HepG2 (cell line): ENCODE measurements around the gene SMIM24. TPM values are rescaled to one million over a fixed set of nuclear protein-coding genes. Genes with fewer than 3 reads are reported as not detected.

Experiments
- ATAC-seq: fragments of 200-7000 bp; cut with Tn5 transposase; 3 replicates; pipeline ENCODE4 v1.9.1; 2020; ENCODE audit warnings: mild to moderate bottlenecking, moderate library complexity
- BruUV-seq: library from RNA; stranded (reverse); fragments of 400-500 nt; replicated peaks from 2 replicates; lab custom pipeline; 2021; lab: Mats Ljungman, UMichigan
- CTCF ChIA-PET: fragments of 300-600 bp; formaldehyde crosslinking; extraction: SDS; loops from one replicate; lab custom pipeline; 2021; ENCODE audit warnings: low total read pairs, inconsistent platforms, low intra/inter-chr PET ratio; lab: Yijun Ruan, JAX
- POLR2A ChIA-PET: fragments of 350-600 bp; sonication (Branson Sonifier 250); formaldehyde crosslinking; loops from one replicate; lab custom pipeline; 2020; ENCODE audit warnings: antibody characterized with exemption, inconsistent platforms; lab: Yijun Ruan, JAX
- DNase-seq: peaks from one replicate; pipeline ENCODE4 v3.0.0-alpha.2; 2015; ENCODE audit warnings: low spot score
- FAIRE-seq: peaks from 3 replicates; lab custom pipeline; 2011; peaks lifted over from hg19 to GRCh38; lab: Jason Lieb, UNC
- H2AFZ ChIP-seq: one replicate; pipeline ENCODE4 v1.6.1; 2011; ENCODE audit warnings: low read length, inconsistent platforms
- H3K27ac ChIP-seq: fragments of 300-600 bp; 3 replicates; pipeline ENCODE4 v1.8.0; 2011; ENCODE audit warnings: mixed run types, mild to moderate bottlenecking, mixed read lengths, low read length, inconsistent platforms; ENCODE audit not compliant: insufficient read depth; ENCODE audit errors: extremely low read length
- H3K27me3 ChIP-seq, 2 experiments: fragments of 200-600 bp in 1 of 2; 2 replicates in 1 of 2; 3 replicates in 1 of 2; pipeline versions ENCODE4 v1.6.0 to v1.8.0; 2011; ENCODE audit warnings: low read length in 2 of 2, mild to moderate bottlenecking in 2 of 2, moderate library complexity in 2 of 2, inconsistent platforms in 1 of 2; ENCODE audit not compliant: insufficient read depth in 2 of 2, control insufficient read depth in 1 of 2
- H3K36me3 ChIP-seq, 2 experiments: fragments of 200-600 bp in 1 of 2; replicated peaks in 1 of 2; 2 replicates in 1 of 2; 3 replicates in 1 of 2; pipeline versions ENCODE4 v1.5.1 to v1.8.0; 2011; ENCODE audit warnings: low read length in 2 of 2, inconsistent platforms in 1 of 2; ENCODE audit not compliant: insufficient read depth in 2 of 2, control insufficient read depth in 1 of 2
- H3K4me1 ChIP-seq: 2 replicates; pipeline ENCODE4 v1.5.1; 2012; ENCODE audit warnings: low read length, inconsistent platforms; ENCODE audit not compliant: insufficient read depth
- H3K4me2 ChIP-seq: 2 replicates; pipeline ENCODE4 v1.6.0; 2011; ENCODE audit warnings: low read depth, low read length, inconsistent platforms
- H3K4me3 ChIP-seq, 3 experiments: fragments of 200-600 bp in 1 of 3; sonication (generic), shearing (Covaris generic) in 1 of 3; replicated peaks in 1 of 3; 2 replicates each; pipeline ENCODE4 v1.5.1; 2011 to 2016; ENCODE audit warnings: low read length in 3 of 3, inconsistent platforms in 2 of 3, low read depth in 2 of 3, mild to moderate bottlenecking in 2 of 3, control low read depth in 1 of 3, mixed read lengths in 1 of 3; ENCODE audit not compliant: insufficient read depth in 1 of 3
- H3K79me2 ChIP-seq: one replicate; pipeline ENCODE4 v1.6.1; 2011; ENCODE audit warnings: low read length, inconsistent platforms; ENCODE audit not compliant: insufficient read depth
- H3K9ac ChIP-seq: 2 replicates; pipeline ENCODE4 v1.6.0; 2011; ENCODE audit warnings: mild to moderate bottlenecking, low read depth, low read length, inconsistent platforms; ENCODE audit not compliant: insufficient read depth
- H3K9me3 ChIP-seq: 2 replicates; pipeline ENCODE4 v1.5.1; 2012; ENCODE audit warnings: mild to moderate bottlenecking, low read length
- H4K20me1 ChIP-seq: 2 replicates; pipeline ENCODE4 v1.6.0; 2011; ENCODE audit warnings: inconsistent platforms, mild to moderate bottlenecking, low read length, moderate library complexity; ENCODE audit not compliant: insufficient read depth
- REPIN1 ChIP-seq: sonication (generic); formaldehyde crosslinking; IDR thresholded peaks from 2 replicates; pipeline ENCODE4 v1.8.0; 2022; ENCODE audit warnings: missing genetic modification reagents, low read depth, mild to moderate bottlenecking, borderline replicate concordance
- ZFP62 ChIP-seq: sonication (generic); formaldehyde crosslinking; IDR thresholded peaks from 2 replicates; pipeline ENCODE4 v1.4.0; 2020; ENCODE audit warnings: missing genetic modification reagents
- ZKSCAN8 ChIP-seq: IDR thresholded peaks from 2 replicates; pipeline ENCODE4 v1.6.1; 2016; ENCODE audit warnings: borderline replicate concordance, missing genetic modification reagents, missing compliant biosample characterization
- ZNF768 ChIP-seq: sonication (generic); formaldehyde crosslinking; IDR thresholded peaks from 2 replicates; pipeline ENCODE4 v1.4.0; 2020; ENCODE audit warnings: missing genetic modification reagents
- WGBS: methylation state at CpG from one replicate; pipeline ENCODE4 v1.1.6; 2017; ENCODE audit warnings: low lambda C conversion rate; 5-methylcytosine and 5-hydroxymethylcytosine counted together
- in situ Hi-C: cut with HindIII; loops from 2 replicates; pipeline ENCODE4 v1.10.0; 2017; ENCODE audit warnings: low pct_unique_long_range_greater_than_20kb; ENCODE audit not compliant: extremely low pct_ligation_motif_present
- intact Hi-C: fragments of 100-400 bp; cut with micrococcal nuclease; formaldehyde crosslinking; loops from one replicate; pipeline ENCODE4 v1.10.0; 2022; ENCODE audit not compliant: unreplicated experiment
- polyA plus RNA-seq, 8 experiments: library from polyadenylated mRNA; depleted of rRNA in 3 of 8; stranded (reverse) in 7 of 8; unstranded in 1 of 8; fragments of >200 nt; fragmentation: Illumina TruSeq in 4 of 8; extraction: Trizol in 4 of 8; gene quantifications; 2 replicates each; pipeline versions ENCODE4 v1.2.1 to v1.2.3, GENCODE V29; 2011 to 2016; ENCODE audit warnings: low read depth in 4 of 8, missing spikeins in 1 of 8, mixed read lengths in 1 of 8; ENCODE audit not compliant: insufficient read depth in 1 of 8
- total RNA-seq, 5 experiments: library from RNA; depleted of rRNA; stranded (reverse); fragments of >200 nt; fragmentation: Illumina TruSeq; extraction: Trizol; gene quantifications; 2 replicates each; pipeline ENCODE4 v1.2.3, GENCODE V29; 2016; ENCODE audit warnings: low read depth in 1 of 5

SMIM24 gene
- total and polyA plus RNA-seq, 2 of the 13 experiments (the other 11 are each of a cell fraction or from before 2014, with no cell fraction given), result 11.2 to 70.6 TPM

GRCh38 chr19:3455960-3456601 is 24.2 kb downstream of the SMIM24 start:
- Histone ChIP-seq H3K27ac (no peak overlapping the region), H4K20me1 (0 out of 2 replicates have a peak, but pooled peaks cover 2% of the 10 kb centered on the region), H3K27me3 (no peaks in the 10 kb centered on the region), H3K9me3 (no peaks in the 10 kb centered on the region), H3K4me1 (peaks cover 18% of the 10 kb centered on the region), H3K9ac (no peak overlapping the region), H3K4me3 (no peak overlapping the region), H3K36me3 (peaks cover 4 to 14% of the 10 kb centered on the region in 2 experiments; a peak in 3 of 5 replicates), H2AFZ (no peak overlapping the region), H3K79me2 (no peaks in the 10 kb centered on the region), H3K4me2 (no peak overlapping the region)
- POLR2A ChIA-PET, result no interaction called here
- intact Hi-C loops (no loop called here), in situ Hi-C loops (no loop called here)
- TF ChIP-seq ZFP62 (CRISPR knock-in tag) (no peak), ZNF768 (CRISPR knock-in tag) (peak; percentile 89)
- 90% methylated on average over 25 of the region's 37 CpGs for WGBS
- no TSS peak for BruUV-seq
- CTCF ChIA-PET, result no interaction called here
- DNase-seq (no peak), ATAC-seq (no peak), FAIRE-seq (no peak)

GRCh38 chr19:3455393-3455955 is 24.9 kb downstream of the SMIM24 start:
- intact Hi-C loops (no loop called here), in situ Hi-C loops (no loop called here)
- no peaks in the 10 kb centered on the region for H3K27me3 ChIP-seq
- FAIRE-seq (no peak), DNase-seq (no peak), ATAC-seq (no peak)
- BruUV-seq, result no TSS peak
- H3K4me3 ChIP-seq, result no peak overlapping the region
- H3K4me2 ChIP-seq, result no peak overlapping the region
- H3K4me1 ChIP-seq, result peaks cover 18% of the 10 kb centered on the region
- H3K36me3 ChIP-seq, result peaks cover 4 to 18% of the 10 kb centered on the region in 2 experiments; a peak in 4 of 5 replicates
- 0 out of 2 replicates have a peak, but pooled peaks cover 2% of the 10 kb centered on the region for H4K20me1 ChIP-seq
- POLR2A ChIA-PET, result no interaction called here
- H3K9ac ChIP-seq, result no peak overlapping the region
- H3K27ac ChIP-seq, result no peak overlapping the region
- 97% methylated on average over 6 of the region's 7 CpGs for WGBS
- CTCF ChIA-PET, result no interaction called here
- no peaks in the 10 kb centered on the region for H3K9me3 ChIP-seq
- peak; percentile 74; the same call in 1 of the 2 replicates for TF ChIP-seq ZKSCAN8 (CRISPR knock-in tag)
- TF ChIP-seq REPIN1 (CRISPR knock-in tag), result no peak
- H3K79me2 ChIP-seq, result no peaks in the 10 kb centered on the region
- H2AFZ ChIP-seq, result no peak overlapping the region
